SU-DHL-6 (cell line): ENCODE data around the gene NECAB2.

ENCODE experiments used
- H2AFZ ChIP-seq: fragments of 200-600 bp; sonication (generic); 2 replicates; pipeline ENCODE4 v1.6.1; 2014; ENCODE audit warnings: low read depth, mild to moderate bottlenecking, moderate library complexity, mixed read lengths, antibody characterized with exemption, low read length; ENCODE audit not compliant: severe bottlenecking
- H3F3A ChIP-seq: fragments of 200-600 bp; shearing (Covaris generic); 2 replicates; pipeline ENCODE4 v1.6.0; 2016; ENCODE audit warnings: antibody characterized with exemption, mild to moderate bottlenecking; ENCODE audit not compliant: insufficient read depth
- H3K27ac ChIP-seq: fragments of 200-600 bp; sonication (generic); 2 replicates; pipeline ENCODE4 v1.5.1; 2016; ENCODE audit warnings: low read depth, mild to moderate bottlenecking, low read length, moderate library complexity, mixed read lengths
- H3K27me3 ChIP-seq: fragments of 200-600 bp; sonication (generic), shearing (Covaris generic); 2 replicates; pipeline ENCODE4 v1.6.0; 2014; ENCODE audit warnings: mild to moderate bottlenecking, low read length
- H3K36me3 ChIP-seq: fragments of 200-600 bp; sonication (generic); 2 replicates; pipeline ENCODE4 v1.6.1; 2014; ENCODE audit warnings: mild to moderate bottlenecking, low read length, mixed read lengths
- H3K4me2 ChIP-seq: fragments of 300-600, 200-600 bp; shearing (Covaris generic), sonication (generic); 2 replicates; pipeline ENCODE4 v1.6.0; 2014; ENCODE audit warnings: low read length, low read depth, mild to moderate bottlenecking; ENCODE audit not compliant: poor library complexity, severe bottlenecking
- H3K4me3 ChIP-seq: fragments of 200-600 bp; sonication (generic); 2 replicates; pipeline ENCODE4 v1.5.1; 2014; ENCODE audit warnings: antibody characterized with exemption, low read length, mild to moderate bottlenecking, mixed read lengths; ENCODE audit not compliant: insufficient read depth, poor library complexity, severe bottlenecking
- H3K79me2 ChIP-seq: fragments of 200-600 bp; sonication (generic); 2 replicates; pipeline ENCODE4 v1.6.1; 2014; ENCODE audit warnings: mild to moderate bottlenecking, low read length, moderate library complexity; ENCODE audit not compliant: insufficient read depth
- H3K9ac ChIP-seq: fragments of 200-600 bp; sonication (generic); 2 replicates; pipeline ENCODE4 v1.7.0; 2014; ENCODE audit warnings: mild to moderate bottlenecking, low read length
- H3K9me2 ChIP-seq: fragments of 200-600 bp; sonication (generic); replicated peaks from 2 replicates; pipeline ENCODE4 v1.6.1; 2014; ENCODE audit warnings: low read length; ENCODE audit not compliant: insufficient read depth
- H3K9me3 ChIP-seq: fragments of 200-600 bp; sonication (generic); 2 replicates; pipeline ENCODE4 v1.6.1; 2014; ENCODE audit warnings: low read length, mixed read lengths; ENCODE audit not compliant: insufficient read depth
- H4K20me1 ChIP-seq: fragments of 200-600 bp; sonication (generic); 2 replicates; pipeline ENCODE4 v1.6.1; 2014; ENCODE audit warnings: low read depth, mild to moderate bottlenecking, antibody characterized with exemption, low read length, moderate library complexity, mixed read lengths
- CTCF ChIP-seq: fragments of 200-600 bp; sonication (generic); IDR thresholded peaks from one replicate; pipeline ENCODE4 v1.5.1; 2017; ENCODE audit warnings: antibody characterized with exemption, mild to moderate bottlenecking, low read length, moderate library complexity; ENCODE audit not compliant: insufficient read depth, poor library complexity, severe bottlenecking
- EZH2phosphoT487 ChIP-seq: fragments of 200-600 bp; sonication (generic), shearing (Covaris generic); conservative IDR thresholded peaks from 2 replicates; pipeline ENCODE4 v1.6.1; 2018; ENCODE audit warnings: mild to moderate bottlenecking, antibody characterized with exemption, low read length, moderate library complexity, mixed read lengths

Gene NECAB2

GRCh38 chr16:83937922-83938885, 29.8 kb upstream of the NECAB2 start:
- Histone ChIP-seq H3K27ac (no peak overlapping the region), H3K4me2 (no peak overlapping the region), H4K20me1 (no peaks in the 10 kb centered on the region), H3K9ac (no peak overlapping the region), H3K79me2 (no peaks in the 10 kb centered on the region), H3K27me3 (no peaks in the 10 kb centered on the region), H3K9me2 (no peaks in the 10 kb centered on the region), H3K36me3 (no peaks in the 10 kb centered on the region), H3K4me3 (no peak overlapping the region), H3K9me3 (no peaks in the 10 kb centered on the region), H3F3A (no peaks in the 10 kb centered on the region), H2AFZ (no peak overlapping the region)
- no peak for TF ChIP-seq CTCF
- TF ChIP-seq EZH2phosphoT487, result no peak

- no peak for TF ChIP-seq EZH2phosphoT487
- TF ChIP-seq CTCF, result no peak
- H3F3A ChIP-seq, result no peaks in the 10 kb centered on the region
- no peak overlapping the region for H3K4me2 ChIP-seq
- H4K20me1 ChIP-seq, result no peaks in the 10 kb centered on the region
- no peak overlapping the region for H3K9ac ChIP-seq
- no peaks in the 10 kb centered on the region for H3K36me3 ChIP-seq
- no peaks in the 10 kb centered on the region for H3K27me3 ChIP-seq
- no peak overlapping the region for H3K27ac ChIP-seq
- no peaks in the 10 kb centered on the region for H3K9me3 ChIP-seq
- no peaks in the 10 kb centered on the region for H3K79me2 ChIP-seq
- H2AFZ ChIP-seq, result no peak overlapping the region
- H3K4me3 ChIP-seq, result no peak overlapping the region
- H3K9me2 ChIP-seq, result no peaks in the 10 kb centered on the region
These were observed 28.7 kb upstream of the NECAB2 start for GRCh38 chr16:83939266-83939855.

GRCh38 chr16:83940119-83940518, 27.9 kb upstream of the NECAB2 start:
- no peak overlapping the region for H3K9ac ChIP-seq
- no peak overlapping the region for H3K27ac ChIP-seq
- H2AFZ ChIP-seq, result no peak overlapping the region

More at GRCh38 chr16:83940119-83940518, 27.9 kb upstream of the NECAB2 start:
- Histone ChIP-seq H3K9me3 (no peaks in the 10 kb centered on the region), H3K36me3 (no peaks in the 10 kb centered on the region), H3K9me2 (no peaks in the 10 kb centered on the region), H4K20me1 (no peaks in the 10 kb centered on the region), H3K27me3 (no peaks in the 10 kb centered on the region), H3K4me3 (no peak overlapping the region), H3K4me2 (no peak overlapping the region), H3K79me2 (no peaks in the 10 kb centered on the region), H3F3A (no peaks in the 10 kb centered on the region)
- TF ChIP-seq EZH2phosphoT487 (no peak), CTCF (no peak)
